Esophagus muscularis mucosa (tissue), 4 donors: Measurements from ENCODE around the gene EPAS1. TPM values are rescaled to one million over a fixed set of nuclear protein-coding genes. Genes with fewer than 3 reads are reported as not detected.

Experiments used
- DNase-seq: peaks from one replicate; pipeline ENCODE4 v3.0.0-alpha.2; 2017; ENCODE audit errors: extremely low spot score
- H3K27ac ChIP-seq, 4 donors: fragments of 200-600 bp; sonication (generic); replicated peaks in 1 of 4; 1 replicate in 3 of 4; 2 replicates in 1 of 4; pipeline ENCODE4 v1.5.1; 2016 to 2019; ENCODE audit warnings: mild to moderate bottlenecking in 1 of 4
- H3K27me3 ChIP-seq, 4 donors: fragments of 200-600 bp; sonication (generic); one replicate each; pipeline versions ENCODE4 v1.5.1 to v1.6.0; 2016 to 2019
- H3K36me3 ChIP-seq, 4 donors: fragments of 200-600 bp; sonication (generic); one replicate each; pipeline ENCODE4 v1.5.1; 2016 to 2019
- H3K4me1 ChIP-seq, 4 donors: fragments of 200-600 bp; sonication (generic); one replicate each; pipeline ENCODE4 v1.5.1; 2016 to 2019
- H3K4me3 ChIP-seq, 4 donors: fragments of 200-600 bp; sonication (generic); 1 replicate in 2 of 4; 2 replicates in 2 of 4; pipeline ENCODE4 v1.5.1; 2016 to 2019; ENCODE audit warnings: mild to moderate bottlenecking in 4 of 4, moderate library complexity in 1 of 4
- H3K9me3 ChIP-seq, 4 donors: fragments of 200-600 bp; sonication (generic); 1 replicate in 3 of 4; 2 replicates in 1 of 4; pipeline ENCODE4 v1.5.1; 2016 to 2019
- EP300 ChIP-seq: sonication (generic); formaldehyde crosslinking; IDR thresholded peaks from one replicate; pipeline ENCODE4 v1.6.1; 2017; ENCODE audit warnings: antibody characterized with exemption
- POLR2A ChIP-seq: fragments of 450-650 bp; IDR thresholded peaks from one replicate; pipeline ENCODE4 v1.6.1; 2017; ENCODE audit warnings: antibody characterized with exemption, moderate library complexity, mild to moderate bottlenecking, low read depth
- POLR2AphosphoS5 ChIP-seq, 2 donors: sonication (generic); formaldehyde crosslinking; IDR thresholded peaks; one replicate each; pipeline ENCODE4 v1.6.1; 2017; ENCODE audit warnings: antibody characterized with exemption in 2 of 2
- WGBS: methylation state at CpG from one replicate; pipeline ENCODE4 v1.1.5; 2018; 5-methylcytosine and 5-hydroxymethylcytosine counted together
- intact Hi-C: fragments of 100-400 bp; cut with DNase I; formaldehyde crosslinking; loops from one replicate; pipeline ENCODE4 v1.15.1; 2023
- total RNA-seq, 4 donors: library from RNA; depleted of rRNA; stranded (reverse); fragments of >200 nt; gene quantifications; one replicate each; pipeline versions ENCODE4 v1.1.0 to v1.2.1, GENCODE V29; 2016
- TF ChIP-seq, protein P1 (sequence below), 3 experiments: fragments of 200-600 bp in 2 of 3; fragments of 450-650 bp in 1 of 3; sonication (generic) in 2 of 3; IDR thresholded peaks; one replicate each; pipeline ENCODE4 v1.5.1; 2017 to 2019; ENCODE audit warnings: antibody characterized with exemption in 3 of 3, mild to moderate bottlenecking in 2 of 3, moderate library complexity in 1 of 3

The EPAS1 gene
- total RNA-seq, 4 donors from 2014 or later: 113 to 225 (median 183) TPM

DNA sequence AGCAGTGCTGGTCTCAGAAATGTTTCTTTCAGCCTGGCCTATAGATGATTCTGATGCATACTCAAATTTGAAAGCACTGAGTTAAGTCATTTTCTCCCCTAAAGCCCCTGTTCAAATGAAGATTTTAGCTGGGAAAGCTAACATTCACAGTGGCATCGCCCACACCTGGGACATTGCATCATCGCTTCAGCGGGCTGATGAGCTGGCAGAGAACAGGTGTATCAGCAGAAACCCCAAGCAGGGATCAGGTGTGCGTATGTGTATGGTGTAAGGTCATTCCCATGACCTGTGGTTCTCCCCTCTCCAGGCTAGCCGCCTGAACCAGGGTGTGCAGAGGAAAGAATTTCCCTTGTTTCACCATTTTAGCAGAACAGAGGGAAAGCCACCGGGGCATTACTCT, 56.3 kb downstream of the EPAS1 start:
- H3K36me3 ChIP-seq: peaks cover 3 to 96% (median 43%) of the 10 kb centered on the region in 4 donors
- peaks cover 20 to 60% (median 36%) of the 10 kb centered on the region in 4 donors for H3K4me1 ChIP-seq
- TF ChIP-seq EP300 (no peak), POLR2AphosphoS5 (IDR thresholded peaks at IDR 0.05) (no peak), POLR2A (no peak)
- TF ChIP-seq, protein P1, sequence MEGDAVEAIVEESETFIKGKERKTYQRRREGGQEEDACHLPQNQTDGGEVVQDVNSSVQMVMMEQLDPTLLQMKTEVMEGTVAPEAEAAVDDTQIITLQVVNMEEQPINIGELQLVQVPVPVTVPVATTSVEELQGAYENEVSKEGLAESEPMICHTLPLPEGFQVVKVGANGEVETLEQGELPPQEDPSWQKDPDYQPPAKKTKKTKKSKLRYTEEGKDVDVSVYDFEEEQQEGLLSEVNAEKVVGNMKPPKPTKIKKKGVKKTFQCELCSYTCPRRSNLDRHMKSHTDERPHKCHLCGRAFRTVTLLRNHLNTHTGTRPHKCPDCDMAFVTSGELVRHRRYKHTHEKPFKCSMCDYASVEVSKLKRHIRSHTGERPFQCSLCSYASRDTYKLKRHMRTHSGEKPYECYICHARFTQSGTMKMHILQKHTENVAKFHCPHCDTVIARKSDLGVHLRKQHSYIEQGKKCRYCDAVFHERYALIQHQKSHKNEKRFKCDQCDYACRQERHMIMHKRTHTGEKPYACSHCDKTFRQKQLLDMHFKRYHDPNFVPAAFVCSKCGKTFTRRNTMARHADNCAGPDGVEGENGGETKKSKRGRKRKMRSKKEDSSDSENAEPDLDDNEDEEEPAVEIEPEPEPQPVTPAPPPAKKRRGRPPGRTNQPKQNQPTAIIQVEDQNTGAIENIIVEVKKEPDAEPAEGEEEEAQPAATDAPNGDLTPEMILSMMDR (IDR thresholded peaks at IDR 0.05): no peak
- intact Hi-C loops: no loop called here
- H3K27me3 ChIP-seq: no peaks in the 10 kb centered on the region
- WGBS: 96% methylated on average over 4 of the region's 6 CpGs
- no peaks in the 10 kb centered on the region for H3K9me3 ChIP-seq
- no peak overlapping the region for H3K4me3 ChIP-seq
- H3K27ac ChIP-seq: no peak overlapping the region
- DNase-seq: no peak

DNA sequence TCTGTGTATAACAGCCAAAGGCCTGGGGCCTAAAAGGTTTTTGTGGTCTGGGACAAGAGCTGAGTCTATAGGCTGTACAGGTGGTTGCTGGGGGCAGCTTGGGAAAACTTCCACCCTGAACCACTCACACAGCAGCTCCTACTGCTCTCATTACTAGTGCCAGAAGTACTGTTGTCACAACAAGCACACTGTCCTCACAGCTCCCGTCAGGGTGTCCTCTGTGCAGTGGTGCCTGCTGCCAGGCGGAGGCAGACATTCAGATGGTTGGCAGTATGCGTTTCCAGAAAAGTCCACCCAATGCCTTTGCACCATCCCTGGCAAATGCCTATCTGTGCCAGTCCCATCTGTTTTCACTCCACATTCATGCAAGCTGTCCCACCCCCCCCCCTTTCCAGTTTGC, 58.5 kb downstream of the EPAS1 start:
- Histone ChIP-seq H3K27ac (no peak overlapping the region), H3K27me3 (no peaks in the 10 kb centered on the region), H3K36me3 (peaks cover 3 to 94% (median 50%) of the 10 kb centered on the region in 4 donors), H3K9me3 (no peaks in the 10 kb centered on the region), H3K4me1 (peaks cover 15 to 50% (median 24%) of the 10 kb centered on the region in 4 donors), H3K4me3 (no peak overlapping the region)
- DNase-seq: no peak
- WGBS: 100% methylated on average over 2 of the region's 3 CpGs
- no peak for TF ChIP-seq EP300
- TF ChIP-seq, protein P1 (IDR thresholded peaks at IDR 0.05): no peak
- TF ChIP-seq POLR2A: no peak
- TF ChIP-seq POLR2AphosphoS5 (IDR thresholded peaks at IDR 0.05): no peak
- intact Hi-C loops: no loop called here

GRCh38 chr2:46356991-46357390, 59.8 kb downstream of the EPAS1 start:
- Histone ChIP-seq H3K4me1 (peaks cover 3 to 37% (median 11%) of the 10 kb centered on the region in 4 donors), H3K36me3 (peaks cover 3 to 94% (median 56%) of the 10 kb centered on the region in 4 donors), H3K4me3 (no peak overlapping the region), H3K27me3 (no peaks in the 10 kb centered on the region), H3K27ac (no peak overlapping the region), H3K9me3 (no peaks in the 10 kb centered on the region)
- WGBS: 100% methylated on average over 1 of the region's 1 CpG
- no peak for DNase-seq
- intact Hi-C loops: no loop called here
- TF ChIP-seq EP300 (no peak), POLR2A (no peak), POLR2AphosphoS5 (IDR thresholded peaks at IDR 0.05) (no peak)
- TF ChIP-seq, protein P1 (IDR thresholded peaks at IDR 0.05): no peak

DNA sequence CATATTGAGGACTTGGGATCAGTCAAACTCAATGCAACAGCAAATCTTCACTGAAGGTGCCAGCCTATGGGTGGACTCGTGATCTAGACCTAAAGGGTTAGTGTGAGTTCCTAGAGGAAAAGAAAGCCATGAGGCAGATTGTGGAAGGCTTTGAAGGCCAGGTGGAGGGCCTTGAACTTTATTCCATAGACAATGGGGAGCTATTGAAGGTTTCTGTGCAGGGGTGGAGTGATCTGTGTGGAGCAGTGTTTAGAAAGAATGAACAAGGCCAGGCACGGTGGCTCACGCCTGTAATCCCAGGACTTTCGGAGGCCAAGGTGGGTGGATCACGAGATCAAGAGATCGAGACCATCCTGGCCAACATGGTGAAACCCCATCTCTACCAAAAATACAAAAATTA, 61.5 kb downstream of the EPAS1 start:
- Histone ChIP-seq H3K36me3 (peaks cover 3 to 94% (median 59%) of the 10 kb centered on the region in 4 donors), H3K27me3 (no peaks in the 10 kb centered on the region), H3K9me3 (no peaks in the 10 kb centered on the region), H3K27ac (no peak overlapping the region), H3K4me3 (no peak overlapping the region), H3K4me1 (peaks cover 0 to 20% (median 0%) of the 10 kb centered on the region in 4 donors)
- WGBS: 96% methylated on average over 6 of the region's 6 CpGs
- DNase-seq: no peak
- intact Hi-C loops: no loop called here
- TF ChIP-seq EP300 (no peak), POLR2AphosphoS5 (IDR thresholded peaks at IDR 0.05) (no peak), POLR2A (no peak)
- TF ChIP-seq, protein P1 (IDR thresholded peaks at IDR 0.05): no peak

- TF ChIP-seq POLR2AphosphoS5 (IDR thresholded peaks at IDR 0.05) (no peak), POLR2A (no peak), EP300 (no peak)
- TF ChIP-seq, protein P1 (IDR thresholded peaks at IDR 0.05): no peak
- Histone ChIP-seq H3K27ac (no peak overlapping the region), H3K27me3 (no peaks in the 10 kb centered on the region), H3K4me1 (peaks cover 0 to 6% (median 3%) of the 10 kb centered on the region in 4 donors), H3K4me3 (no peak overlapping the region), H3K36me3 (peaks cover 3 to 84% (median 54%) of the 10 kb centered on the region in 4 donors), H3K9me3 (no peaks in the 10 kb centered on the region)
- DNase-seq: no peak
- intact Hi-C loops: loop anchor here (10.0 kb wide), 1 partner anchor 94 kb away; no protein-coding TSS in a partner anchor
- 92% methylated on average over 3 of the region's 3 CpGs for WGBS
Observed at GRCh38 chr2:46360303-46360702, 63.1 kb downstream of the EPAS1 start.
